ENCODE data around the gene PAK5.

PAK5 gene

DNA sequence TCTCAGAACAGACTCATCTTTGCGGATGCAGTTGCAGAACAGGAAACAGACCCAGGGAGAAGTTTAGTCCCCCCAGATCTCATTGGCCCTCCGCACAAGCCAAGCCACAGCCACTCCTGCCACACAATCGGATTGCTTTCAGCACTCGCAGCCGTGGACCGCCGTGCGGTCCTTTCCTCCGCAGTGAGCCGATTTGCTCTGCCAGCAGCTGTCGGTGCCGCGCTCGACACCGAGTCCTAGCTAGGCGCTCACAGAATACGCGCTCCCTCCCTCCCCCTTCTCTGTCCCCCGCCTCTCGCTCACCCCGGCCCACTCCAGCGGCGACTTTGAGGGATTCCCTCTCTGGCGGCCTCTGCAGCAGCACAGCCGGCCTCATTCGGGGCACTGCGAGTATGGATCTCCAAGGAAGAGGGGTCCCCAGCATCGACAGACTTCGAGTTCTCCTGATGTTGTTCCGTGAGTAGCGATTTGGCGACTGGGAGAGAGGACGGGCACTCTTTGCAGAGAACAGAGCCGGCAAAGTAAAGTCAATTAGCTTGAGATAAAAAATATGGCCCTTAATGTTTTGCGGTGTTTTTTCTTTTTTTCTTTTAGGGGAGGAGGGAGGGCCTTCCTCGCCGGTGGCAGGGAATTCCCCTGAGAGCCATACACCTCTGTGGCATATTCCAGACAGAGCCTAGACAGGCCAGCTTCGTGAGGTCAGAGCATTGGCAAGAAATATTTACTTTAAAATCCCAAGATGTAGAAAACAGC, 324.2 kb downstream of the PAK5 start, which contains the start of gene LAMP5:
Gene LAMP5, plus strand, starts transcription at position 130 of the 753 bp plus-strand sequence. Its CDS starts 263 bp downstream, at position 393.
- peak; percentile 53 for DNase-seq

- DNase-seq: no peak
These were observed 324.8 kb downstream of the PAK5 start for GRCh38 chr20:9514072-9514460.

- no peak for DNase-seq
These were observed 328.0 kb downstream of the PAK5 start for GRCh38 chr20:9510911-9511310.

DNA sequence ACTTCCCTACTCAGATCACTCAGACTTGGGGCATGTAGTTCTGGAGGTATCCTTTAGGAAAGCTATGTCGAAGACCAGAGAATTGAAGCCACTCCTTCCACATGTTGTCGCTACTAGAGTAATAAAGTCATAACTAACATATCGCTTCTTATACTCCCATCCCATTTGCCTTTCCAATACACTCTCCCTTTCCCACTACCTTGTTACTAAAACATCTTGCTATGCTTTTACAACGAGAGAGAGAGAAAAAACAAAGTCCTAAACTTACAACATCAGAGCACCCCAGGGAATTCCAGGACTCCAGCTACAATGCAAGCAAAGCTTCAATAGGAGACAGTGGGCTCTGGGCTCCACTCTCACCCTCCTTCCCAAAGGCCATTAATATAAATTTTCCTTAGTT, 329.6 kb downstream of the PAK5 start:
- DNase-seq: no peak

DNA sequence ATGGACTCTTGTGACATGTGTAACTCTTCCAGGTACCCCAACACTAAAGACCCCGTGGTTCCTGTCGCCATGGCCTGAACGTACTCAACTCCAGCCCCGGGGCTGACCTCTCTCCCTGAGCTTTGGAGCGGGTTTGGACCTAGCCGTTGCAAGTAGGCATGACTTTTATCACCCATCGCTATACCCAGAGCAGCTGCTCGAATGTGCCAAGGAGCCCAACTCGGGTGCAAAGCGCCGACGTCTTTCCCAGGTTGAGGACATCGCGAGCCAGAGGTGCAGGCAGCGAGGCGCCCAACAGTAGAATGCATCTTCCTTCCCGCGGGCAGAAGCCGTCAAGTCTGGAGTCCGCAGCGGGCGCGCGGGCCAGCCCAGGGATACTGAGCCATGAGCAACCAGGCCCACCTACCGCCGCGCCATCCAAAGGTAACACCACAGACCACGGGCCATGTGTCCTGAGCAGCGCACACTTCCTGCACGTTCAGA, 330.1 kb downstream of the PAK5 start:
- no peak for DNase-seq

DNA sequence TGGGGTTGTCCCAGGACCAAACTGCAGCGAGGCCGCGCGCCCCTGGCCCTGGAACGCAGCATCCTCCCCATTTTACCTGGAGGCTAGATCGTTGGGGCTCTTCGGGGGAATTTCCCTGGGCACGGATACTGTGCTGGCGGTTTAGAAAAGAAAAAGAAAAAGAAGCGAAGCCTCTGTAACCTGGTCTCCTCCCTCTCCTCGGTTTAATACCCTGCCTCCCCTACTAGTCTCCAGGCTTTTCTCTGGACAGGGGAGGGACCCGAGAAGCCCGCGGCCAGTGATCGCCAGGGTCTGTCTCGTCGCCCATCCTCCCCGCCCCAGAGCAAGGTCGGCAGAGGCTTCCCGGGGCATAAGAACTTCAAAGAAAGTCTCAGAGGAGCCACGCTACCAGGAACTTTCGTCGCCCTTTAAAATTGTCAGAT, 330.6 kb downstream of the PAK5 start:
- no peak for DNase-seq

DNA sequence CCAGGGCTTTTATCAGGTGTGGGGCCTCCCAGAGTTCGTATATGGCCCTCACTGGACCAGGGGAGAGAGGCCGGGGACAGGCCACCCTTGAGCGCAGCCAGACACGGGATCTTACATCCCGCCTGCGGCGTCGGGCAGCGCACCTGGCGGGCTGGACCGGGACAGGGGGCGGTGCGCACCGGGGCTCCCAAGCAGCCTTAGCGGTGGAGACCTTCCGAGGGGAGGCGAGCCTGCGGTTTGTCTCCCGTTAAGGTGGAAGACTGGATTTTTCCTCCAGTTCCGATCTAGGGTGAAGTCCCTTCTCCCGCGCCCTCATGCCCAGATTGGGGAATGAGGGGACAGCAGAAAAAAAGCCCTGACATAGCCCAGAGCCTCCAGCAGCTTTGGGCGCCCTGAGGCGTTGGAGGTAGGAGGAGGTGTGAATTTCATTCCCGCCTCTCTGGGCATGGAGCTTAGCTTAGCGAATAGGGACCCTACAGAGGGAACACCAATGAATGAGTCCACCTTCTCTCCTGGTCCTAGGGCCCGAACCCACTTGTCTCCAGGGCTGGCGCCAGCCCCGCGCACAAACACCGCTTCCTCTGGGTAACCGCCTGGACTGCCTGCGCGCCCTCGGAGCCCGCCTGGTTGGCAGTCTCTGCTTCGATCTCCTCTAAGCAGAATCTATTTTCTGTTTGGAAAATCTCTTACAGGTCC, 331.2 kb downstream of the PAK5 start:
- no peak for DNase-seq

DNA sequence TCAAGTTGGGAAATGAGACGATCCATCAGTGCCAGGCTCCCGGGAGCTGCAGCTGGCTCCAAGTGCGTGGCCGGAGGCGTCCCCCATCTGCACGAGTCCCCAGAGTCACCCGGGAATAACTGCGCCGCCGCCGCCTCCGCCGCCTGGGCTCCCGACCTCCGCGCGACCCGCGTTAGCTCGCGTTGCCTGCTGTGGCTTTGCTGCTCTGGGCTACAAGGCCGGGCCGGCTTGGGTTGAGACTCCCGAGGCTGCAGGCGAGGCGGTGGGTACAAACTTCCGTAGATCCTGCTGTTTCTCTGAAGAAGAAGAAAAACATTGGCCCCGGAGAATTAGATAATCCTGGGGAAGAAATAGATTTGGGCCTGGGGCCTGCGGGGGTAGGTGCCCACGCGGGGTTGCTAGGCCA, 331.9 kb downstream of the PAK5 start:
- no peak for DNase-seq

GRCh38 chr20:9506280-9506821, 332.5 kb downstream of the PAK5 start:
- DNase-seq: no peak

- DNase-seq: no peak
These were observed 335.2 kb downstream of the PAK5 start for GRCh38 chr20:9503526-9504245.

GRCh38 chr20:9501473-9501872, 337.4 kb downstream of the PAK5 start:
- DNase-seq: no peak

- no peak for DNase-seq
These were observed 338.8 kb downstream of the PAK5 start for GRCh38 chr20:9500121-9500520.

DNA sequence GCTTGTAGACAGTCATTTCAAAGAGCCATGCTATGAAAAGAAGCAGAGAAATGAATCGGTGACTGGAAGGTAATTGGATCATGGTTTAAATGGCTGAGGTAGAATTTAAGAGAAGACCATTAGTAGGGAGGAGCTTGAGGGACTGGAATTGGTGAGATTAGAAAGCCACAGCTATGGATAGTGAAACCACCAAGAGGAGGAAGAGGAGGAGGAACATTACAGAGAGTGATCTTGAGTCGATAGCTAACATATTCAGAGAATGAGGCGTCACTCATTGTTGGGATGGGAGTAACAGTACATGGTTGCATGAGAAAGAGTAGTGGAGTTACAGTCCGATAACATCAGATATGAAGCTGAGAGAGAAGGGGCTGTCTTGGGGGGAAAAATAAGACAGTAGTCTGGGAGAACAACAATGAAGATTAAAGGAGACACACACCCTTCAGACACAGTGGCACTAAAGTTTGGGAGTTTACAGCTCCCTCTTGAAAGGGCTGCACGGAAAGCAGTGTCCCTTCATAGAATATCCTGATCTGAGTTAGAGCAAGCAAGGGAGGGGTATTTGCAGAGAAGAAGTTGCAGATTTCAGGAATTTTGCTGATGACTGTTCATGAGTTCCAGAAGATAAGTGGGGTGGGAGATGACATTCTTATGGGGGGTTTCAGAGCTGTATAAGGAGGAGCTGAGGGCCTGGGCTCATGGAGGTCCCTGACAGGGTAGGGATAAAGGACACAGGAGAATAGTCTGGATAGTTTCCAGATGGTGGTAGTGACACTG, 339.6 kb downstream of the PAK5 start:
- no peak for DNase-seq

DNA sequence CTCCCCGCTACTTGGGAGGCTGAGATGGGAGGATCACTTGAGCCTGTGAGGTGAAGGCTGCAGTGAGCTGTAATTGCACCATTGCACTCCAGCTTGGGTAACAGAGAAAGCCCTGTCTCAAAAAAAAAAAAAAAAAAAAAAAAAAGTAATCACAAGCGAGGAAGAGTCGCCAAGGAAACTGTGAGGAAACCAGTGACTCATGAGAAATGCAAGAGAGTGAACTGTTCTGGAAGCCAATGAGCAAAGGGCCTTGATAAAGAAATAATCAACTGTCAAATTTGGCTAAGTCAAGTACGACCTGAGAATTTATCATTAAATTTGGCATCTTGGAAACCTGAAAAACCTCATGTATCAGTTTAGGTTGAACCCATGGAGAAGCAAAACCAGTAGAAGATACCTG, 340.6 kb downstream of the PAK5 start:
- DNase-seq: no peak

DNA sequence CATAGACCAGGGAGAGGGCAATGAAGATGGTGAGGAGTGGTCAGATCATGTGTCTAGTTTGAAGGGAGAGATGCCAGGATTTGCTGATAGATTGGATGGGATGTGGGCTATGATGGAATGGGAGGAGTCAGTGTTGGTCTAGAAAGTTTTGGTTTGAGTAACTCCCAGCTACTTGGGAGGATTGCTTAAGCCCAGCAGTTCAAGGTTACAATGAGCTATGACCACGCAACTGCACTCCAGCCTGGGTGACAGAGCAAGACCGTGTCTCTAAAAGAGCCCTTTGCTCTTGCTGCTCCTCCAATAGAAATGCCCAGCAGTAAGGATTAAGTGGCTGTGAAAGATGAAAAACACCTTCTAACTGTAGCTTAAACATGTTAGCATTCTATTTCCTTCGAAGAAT, 342.7 kb downstream of the PAK5 start:
- no peak for DNase-seq

- DNase-seq: no peak
These were observed 343.2 kb downstream of the PAK5 start for GRCh38 chr20:9495701-9496100.

DNA sequence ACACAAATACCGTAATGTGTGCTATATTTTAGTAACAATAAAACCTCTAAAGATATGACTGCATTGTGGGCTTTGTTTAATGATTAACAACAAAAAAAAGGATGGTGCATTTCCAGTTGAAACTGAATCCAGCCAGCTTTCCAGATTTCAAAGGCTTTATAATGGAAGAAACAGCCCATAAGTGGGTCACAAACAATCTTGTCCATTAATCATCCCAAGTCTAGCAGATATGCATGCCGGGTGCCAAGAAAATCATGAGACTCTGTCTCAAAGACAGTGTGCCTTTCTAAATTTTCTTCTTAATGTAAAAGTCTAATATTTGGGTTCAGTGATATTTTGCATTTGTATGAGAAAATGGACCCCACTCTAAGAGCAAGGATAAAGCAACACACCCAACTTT, 345.1 kb downstream of the PAK5 start:
- no peak for DNase-seq

DNA sequence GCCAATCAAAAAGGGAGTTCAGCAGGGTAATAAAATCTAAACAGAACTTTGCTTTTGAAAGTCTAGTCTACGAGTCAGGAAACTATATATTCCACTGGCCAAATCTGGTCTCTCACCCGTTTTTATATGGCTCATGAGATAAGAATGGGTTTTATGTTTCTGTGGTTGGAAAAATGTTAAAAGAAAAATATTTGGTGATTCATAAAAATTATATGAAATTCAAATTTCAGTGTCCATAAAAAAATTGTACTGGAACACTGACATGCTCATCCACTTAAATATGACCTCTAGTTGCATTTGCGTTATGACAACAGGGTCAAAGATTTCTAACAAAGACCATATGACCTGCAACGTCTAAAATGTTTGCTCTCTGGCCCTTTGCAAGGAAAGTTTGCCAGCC, 346.8 kb downstream of the PAK5 start:
- DNase-seq: no peak

DNA sequence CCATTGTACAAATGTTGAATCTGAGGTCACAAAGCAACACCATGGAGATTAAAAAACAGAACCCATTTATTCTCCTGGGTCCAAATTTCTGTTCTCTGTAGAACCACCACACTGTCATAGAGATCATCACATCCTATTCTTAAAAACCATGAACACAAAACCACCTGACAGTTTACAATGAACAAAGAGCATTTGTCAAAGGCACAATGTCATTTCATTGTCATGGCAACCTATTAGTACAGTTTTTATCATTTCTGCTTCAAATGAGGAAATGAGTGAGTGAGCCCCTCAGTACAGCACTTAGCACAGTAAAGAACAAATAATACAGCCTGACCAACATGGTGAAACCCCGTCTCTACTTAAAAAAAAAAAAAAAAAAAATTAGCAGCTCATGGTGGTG, 347.6 kb downstream of the PAK5 start:
- DNase-seq: no peak

DNA sequence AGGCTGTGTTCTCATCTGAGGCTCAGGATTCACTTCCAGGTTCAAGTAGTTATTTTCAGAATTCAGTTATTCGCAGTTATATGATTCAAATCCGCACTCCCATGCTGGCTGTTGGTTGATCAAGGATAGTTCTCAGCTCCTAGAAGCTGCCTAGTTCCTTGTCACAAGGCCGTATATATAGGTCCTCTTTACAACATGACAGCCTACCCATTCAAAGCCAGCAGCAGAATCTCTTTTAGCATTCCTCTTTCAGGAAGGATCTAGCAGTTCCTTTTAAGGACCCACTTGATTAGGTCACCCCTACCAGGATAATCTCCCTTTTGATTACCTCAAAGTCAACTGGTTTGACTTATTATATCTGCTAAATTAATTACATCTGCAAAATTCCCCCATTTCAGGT, 348.2 kb downstream of the PAK5 start:
- DNase-seq: no peak

- no peak for DNase-seq
These were observed 348.7 kb downstream of the PAK5 start for GRCh38 chr20:9490161-9490560.

GRCh38 chr20:9488063-9488462, 350.8 kb downstream of the PAK5 start:
- no peak for DNase-seq

All from NCI-H1105 (cell line).